Astrocyte (in vitro differentiated cells and primary cell): Measurements from ENCODE around the gene TRAF7. TPM values are rescaled to one million over a fixed set of nuclear protein-coding genes. Genes with fewer than 3 reads are reported as not detected.

ENCODE experiments used
- DNase-seq: peaks from one replicate; pipeline ENCODE4 v3.0.0-alpha.2; 2010; ENCODE audit warnings: low read depth
- FAIRE-seq: peaks from 2 replicates; lab custom pipeline; 2011; peaks lifted over from hg19 to GRCh38; lab: Jason Lieb, UNC
- H2AFZ ChIP-seq: 2 replicates; pipeline ENCODE4 v1.6.0; 2012; ENCODE audit warnings: low read depth, low read length, inconsistent platforms
- H3K27ac ChIP-seq: 2 replicates; pipeline ENCODE4 v1.5.1; 2011; ENCODE audit warnings: low read depth, low read length, inconsistent platforms
- H3K27me3 ChIP-seq: 2 replicates; pipeline ENCODE4 v1.6.0; 2011; ENCODE audit warnings: low read length, inconsistent platforms; ENCODE audit not compliant: insufficient read depth
- H3K36me3 ChIP-seq: 2 replicates; pipeline ENCODE4 v1.5.1; 2011; ENCODE audit warnings: low read length, inconsistent platforms; ENCODE audit not compliant: insufficient read depth
- H3K4me1 ChIP-seq: 2 replicates; pipeline ENCODE4 v1.5.1; 2011; ENCODE audit warnings: low read length, inconsistent platforms; ENCODE audit not compliant: insufficient read depth
- H3K4me2 ChIP-seq: 2 replicates; pipeline ENCODE4 v1.6.0; 2012; ENCODE audit warnings: low read length, inconsistent platforms
- H3K4me3 ChIP-seq: 2 replicates; pipeline ENCODE4 v1.5.1; 2011; ENCODE audit warnings: low read depth, mild to moderate bottlenecking, low read length, inconsistent platforms; ENCODE audit not compliant: insufficient read depth
- H3K79me2 ChIP-seq: 2 replicates; pipeline ENCODE4 v1.6.0; 2012; ENCODE audit warnings: mild to moderate bottlenecking, low read length, inconsistent platforms; ENCODE audit not compliant: insufficient read depth
- H3K9ac ChIP-seq: 2 replicates; pipeline ENCODE4 v1.6.0; 2012; ENCODE audit warnings: mild to moderate bottlenecking, low read length, inconsistent platforms
- H3K9me3 ChIP-seq: 2 replicates; pipeline ENCODE4 v1.5.1; 2012; ENCODE audit warnings: low read depth, mild to moderate bottlenecking, low read length, inconsistent platforms; ENCODE audit not compliant: insufficient read depth
- H4K20me1 ChIP-seq: 2 replicates; pipeline ENCODE4 v1.6.0; 2012; ENCODE audit warnings: low read length, inconsistent platforms; ENCODE audit not compliant: insufficient read depth
- H3K27ac Mint-ChIP-seq: one replicate; pipeline ENCODE4 v1.8.0; 2021; ENCODE audit warnings: mild to moderate bottlenecking, mixed read lengths; ENCODE audit not compliant: unreplicated experiment
- H3K27me3 Mint-ChIP-seq: one replicate; pipeline ENCODE4 v1.8.0; 2021; ENCODE audit warnings: low read depth, mixed read lengths; ENCODE audit not compliant: unreplicated experiment
- H3K36me3 Mint-ChIP-seq: one replicate; pipeline ENCODE4 v1.8.0; 2021; ENCODE audit warnings: low read depth, mixed read lengths; ENCODE audit not compliant: unreplicated experiment
- H3K4me1 Mint-ChIP-seq: one replicate; pipeline ENCODE4 v1.8.0; 2021; ENCODE audit warnings: low read depth, mixed read lengths; ENCODE audit not compliant: unreplicated experiment
- H3K4me3 Mint-ChIP-seq: one replicate; pipeline ENCODE4 v1.8.0; 2021; ENCODE audit warnings: mild to moderate bottlenecking, moderate library complexity, mixed read lengths; ENCODE audit not compliant: unreplicated experiment
- H3K9me3 Mint-ChIP-seq: one replicate; pipeline ENCODE4 v1.8.0; 2021; ENCODE audit warnings: mild to moderate bottlenecking, mixed read lengths; ENCODE audit not compliant: unreplicated experiment
- EZH2 ChIP-seq: IDR thresholded peaks from 2 replicates; pipeline ENCODE4 v1.6.1; 2012; ENCODE audit warnings: mild to moderate bottlenecking, low read length, inconsistent platforms; ENCODE audit not compliant: insufficient read depth
- total RNA-seq: library from RNA; stranded (reverse); gene quantifications from 2 replicates; pipeline ENCODE4 v1.2.1, GENCODE V29; 2021
- TF ChIP-seq, protein P1 (sequence below): IDR thresholded peaks from 2 replicates; pipeline ENCODE4 v1.5.1; 2011; ENCODE audit warnings: low read depth, mild to moderate bottlenecking, inconsistent platforms, low read length, moderate library complexity; ENCODE audit not compliant: insufficient read depth

Gene TRAF7
- total RNA-seq, 1 donor from 2014 or later, result 92.1 TPM

DNA sequence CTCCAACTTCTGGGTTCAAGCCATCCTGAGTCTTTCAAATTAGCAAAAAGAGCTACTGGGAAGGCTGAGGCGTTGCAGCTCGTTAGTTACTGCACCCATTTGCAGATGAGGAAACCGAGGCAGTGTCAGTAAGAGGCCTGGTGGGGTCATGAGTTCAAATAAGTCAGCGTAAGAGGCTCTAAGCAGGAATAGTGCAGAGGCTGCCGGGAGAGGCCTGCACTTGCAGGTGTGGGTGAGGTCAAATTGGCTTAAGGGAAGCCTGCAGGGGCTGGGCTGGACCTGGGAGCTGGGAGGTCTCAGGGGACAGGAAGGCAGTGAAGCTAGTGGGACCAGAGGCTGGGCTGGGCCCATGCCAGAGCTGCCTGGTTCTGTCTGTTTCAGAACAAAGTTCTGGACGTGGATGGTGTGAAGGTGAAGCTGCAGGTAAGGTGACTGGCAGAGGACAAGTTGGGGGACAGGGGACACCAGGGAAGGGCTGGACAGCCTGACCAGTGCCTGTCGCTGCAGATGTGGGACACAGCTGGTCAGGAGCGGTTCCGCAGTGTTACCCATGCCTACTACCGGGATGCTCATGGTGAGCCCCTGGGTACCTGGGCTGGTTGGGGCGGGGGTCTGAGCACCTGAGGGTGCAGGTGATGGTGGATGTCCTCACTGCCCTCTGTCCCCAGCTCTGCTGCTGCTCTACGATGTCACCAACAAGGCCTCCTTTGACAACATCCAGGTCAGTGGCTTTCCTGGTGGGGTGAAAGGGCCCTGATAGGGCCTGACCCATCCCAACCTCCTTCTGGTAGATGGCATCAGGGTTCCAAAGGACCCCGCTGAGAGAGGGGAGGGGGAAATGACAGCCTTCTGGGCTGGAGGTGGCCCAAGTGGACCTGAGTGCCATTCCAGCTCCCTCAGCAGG is 4.1 kb upstream of the TRAF7 start:
- Histone ChIP-seq H3K79me2 (peaks cover 47% of the 10 kb centered on the region), H3K27ac (no peak overlapping the region), H3K27me3 (no peaks in the 10 kb centered on the region), H3K9ac (peak overlapping the region; percentile 96), H3K4me1 (peaks cover 58% of the 10 kb centered on the region), H3K9me3 (no peaks in the 10 kb centered on the region), H2AFZ (no peak overlapping the region), H3K4me2 (peak overlapping the region; percentile 100), H3K36me3 (peaks cover 7% of the 10 kb centered on the region), H3K4me3 (no peak overlapping the region), H4K20me1 (peaks cover 81% of the 10 kb centered on the region)
- FAIRE-seq (no peak), DNase-seq (no peak)
- TF ChIP-seq EZH2, result no peak
- TF ChIP-seq, protein P1, sequence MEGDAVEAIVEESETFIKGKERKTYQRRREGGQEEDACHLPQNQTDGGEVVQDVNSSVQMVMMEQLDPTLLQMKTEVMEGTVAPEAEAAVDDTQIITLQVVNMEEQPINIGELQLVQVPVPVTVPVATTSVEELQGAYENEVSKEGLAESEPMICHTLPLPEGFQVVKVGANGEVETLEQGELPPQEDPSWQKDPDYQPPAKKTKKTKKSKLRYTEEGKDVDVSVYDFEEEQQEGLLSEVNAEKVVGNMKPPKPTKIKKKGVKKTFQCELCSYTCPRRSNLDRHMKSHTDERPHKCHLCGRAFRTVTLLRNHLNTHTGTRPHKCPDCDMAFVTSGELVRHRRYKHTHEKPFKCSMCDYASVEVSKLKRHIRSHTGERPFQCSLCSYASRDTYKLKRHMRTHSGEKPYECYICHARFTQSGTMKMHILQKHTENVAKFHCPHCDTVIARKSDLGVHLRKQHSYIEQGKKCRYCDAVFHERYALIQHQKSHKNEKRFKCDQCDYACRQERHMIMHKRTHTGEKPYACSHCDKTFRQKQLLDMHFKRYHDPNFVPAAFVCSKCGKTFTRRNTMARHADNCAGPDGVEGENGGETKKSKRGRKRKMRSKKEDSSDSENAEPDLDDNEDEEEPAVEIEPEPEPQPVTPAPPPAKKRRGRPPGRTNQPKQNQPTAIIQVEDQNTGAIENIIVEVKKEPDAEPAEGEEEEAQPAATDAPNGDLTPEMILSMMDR, result no peak
- H3K9me3 Mint-ChIP-seq, result no peaks in the 10 kb centered on the region
- H3K27ac Mint-ChIP-seq, result peak overlapping the region; percentile 80
- no peaks in the 10 kb centered on the region for H3K27me3 Mint-ChIP-seq
- peaks cover 17% of the 10 kb centered on the region for H3K4me1 Mint-ChIP-seq
- H3K36me3 Mint-ChIP-seq, result peaks cover 13% of the 10 kb centered on the region
- peak overlapping the region; percentile 94 for H3K4me3 Mint-ChIP-seq

DNA sequence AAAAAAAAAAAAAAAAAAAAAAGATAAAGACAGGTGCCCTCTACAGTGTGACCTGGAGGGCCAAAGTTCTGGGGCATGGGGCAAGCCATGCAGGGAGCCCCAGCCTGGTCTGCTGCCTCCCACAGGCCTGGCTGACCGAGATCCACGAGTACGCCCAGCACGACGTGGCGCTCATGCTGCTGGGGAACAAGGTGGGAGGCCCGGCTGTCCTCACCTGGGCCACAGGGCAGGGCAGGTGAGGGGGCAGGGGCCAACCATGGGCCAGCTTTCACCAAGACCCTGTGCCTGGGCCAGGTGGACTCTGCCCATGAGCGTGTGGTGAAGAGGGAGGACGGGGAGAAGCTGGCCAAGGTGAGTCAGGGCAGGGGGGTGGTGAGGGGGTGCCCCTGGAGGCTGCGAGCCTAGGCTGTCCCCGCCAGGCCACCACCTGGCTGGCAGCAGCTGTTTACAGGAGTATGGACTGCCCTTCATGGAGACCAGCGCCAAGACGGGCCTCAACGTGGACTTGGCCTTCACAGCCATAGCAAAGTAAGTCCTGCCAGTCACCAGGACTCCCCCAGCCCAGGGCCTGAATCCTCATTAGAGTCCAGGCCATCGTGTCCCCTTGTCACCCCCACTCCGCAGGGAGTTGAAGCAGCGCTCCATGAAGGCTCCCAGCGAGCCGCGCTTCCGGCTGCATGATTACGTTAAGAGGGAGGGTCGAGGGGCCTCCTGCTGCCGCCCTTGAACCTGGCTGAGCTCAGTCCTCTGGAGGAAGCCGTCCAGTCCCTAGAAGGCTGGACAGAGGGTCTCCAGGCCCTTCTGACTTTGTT is 2.7 kb upstream of the TRAF7 start:
- Histone ChIP-seq H3K9ac (peak overlapping the region; percentile 96), H3K36me3 (peaks cover 7% of the 10 kb centered on the region), H3K4me1 (peaks cover 72% of the 10 kb centered on the region), H3K9me3 (no peaks in the 10 kb centered on the region), H3K27ac (peak overlapping the region; percentile 22), H3K4me3 (peak overlapping the region; percentile 94), H4K20me1 (peaks cover 87% of the 10 kb centered on the region), H3K4me2 (peak overlapping the region; percentile 100), H3K79me2 (peaks cover 62% of the 10 kb centered on the region), H3K27me3 (no peaks in the 10 kb centered on the region), H2AFZ (no peak overlapping the region)
- Mint-ChIP-seq H3K27ac (peak overlapping the region; percentile 81), H3K9me3 (no peaks in the 10 kb centered on the region), H3K36me3 (peaks cover 13% of the 10 kb centered on the region), H3K4me3 (peak overlapping the region; percentile 94), H3K4me1 (peaks cover 27% of the 10 kb centered on the region), H3K27me3 (no peaks in the 10 kb centered on the region)
- TF ChIP-seq EZH2, result no peak
- TF ChIP-seq, protein P1, result no peak
- FAIRE-seq, result no peak
- no peak for DNase-seq
